Measurements from ENCODE around the gene DLGAP1. TPM values are rescaled to one million over a fixed set of nuclear protein-coding genes. Genes with fewer than 3 reads are reported as not detected.

DLGAP1 gene
- total and polyA plus RNA-seq, 2 donors (not counting 1 experiment from before 2014, with no cell fraction given): 0.07 to 0.61 TPM

- Mint-ChIP-seq H3K27ac (peak overlapping the region; percentile 4), H3K4me1 (peaks cover 48% of the 10 kb centered on the region), H3K4me3 (peak overlapping the region; percentile 58), H3K27me3 (peaks cover 17% of the 10 kb centered on the region), H3K9me3 (ENCODE audit: insufficient read depth) (no peaks in the 10 kb centered on the region)
- H3K4me2 ChIP-seq (replicated peaks; ENCODE audit: low read depth, low read length, poor library complexity, severe bottlenecking): peak overlapping the region; percentile 44
- ATAC-seq (ENCODE audit: low read depth) (peak; percentile 45), DNase-seq (peak; percentile 70)
- ChIA-PET POLR2A (interaction anchor here (0.9 kb wide), 1 partner anchor 48 kb away, joined by 4 read pairs; no protein-coding TSS in a partner anchor), CTCF (interaction anchor here (0.6 to 1.7 kb wide), 6 partner anchors 10 to 98 kb away, joined by 3 to 9 read pairs (median 4); no protein-coding TSS in a partner anchor)
- H3K9ac ChIP-seq (ENCODE audit: low read length): no peak overlapping the region
- no peaks in the 10 kb centered on the region for H4K20me1 ChIP-seq (ENCODE audit: control insufficient read depth, insufficient read depth, low read length, poor library complexity, severe bottlenecking)
- WGBS (ENCODE audit: insufficient coverage): no CpG with 5 or more reads among the region's 7 CpGs
- H3K36me3 ChIP-seq (replicated peaks in 1 of 2; ENCODE audit: control extremely low read depth in 1 of 2, control insufficient read depth in 1 of 2, extremely low read depth in 1 of 2, insufficient read depth in 2 of 2, low read length in 1 of 2): no peaks in the 10 kb centered on the region
- no peak overlapping the region for H2AFZ ChIP-seq (ENCODE audit: insufficient read depth, low read depth, low read length, poor library complexity, severe bottlenecking)
- H3K9me3 ChIP-seq (ENCODE audit: control extremely low read depth in 1 of 3, control insufficient read depth in 2 of 3, insufficient read depth in 1 of 3, low read length in 2 of 3): no peaks in the 10 kb centered on the region
- peaks cover 23 to 37% of the 10 kb centered on the region in 2 donors for H3K4me1 ChIP-seq (ENCODE audit: control insufficient read depth in 2 of 2, insufficient read depth in 2 of 2, low read length in 2 of 2)
- TF ChIP-seq CTCF (IDR thresholded peaks at IDR 0.05): no peak
- TF ChIP-seq EZH2 (IDR thresholded peaks at IDR 0.05; ENCODE audit: borderline replicate concordance, insufficient read depth, low read depth, low read length, poor library complexity, severe bottlenecking): no peak
- H3K27ac ChIP-seq (ENCODE audit: low read length in 2 of 2): no peak overlapping the region
- H3K79me2 ChIP-seq (ENCODE audit: control insufficient read depth, insufficient read depth, low read length): no peaks in the 10 kb centered on the region
- peaks cover 0 to 23% (median 15%) of the 10 kb centered on the region in 4 experiments for H3K27me3 ChIP-seq (replicated peaks in 1 of 4; ENCODE audit: control extremely low read depth in 1 of 4, control insufficient read depth in 3 of 4, insufficient read depth in 4 of 4, low read length in 3 of 4)
- intact Hi-C loops (cut with micrococcal nuclease): loop anchor here (2.0 kb wide), 1 partner anchor 91 kb away; no protein-coding TSS in a partner anchor
- peak overlapping the region in 1 of 5 experiments; percentile 20 for H3K4me3 ChIP-seq (ENCODE audit: control extremely low read depth in 1 of 5, extremely low read depth in 1 of 5, insufficient read depth in 1 of 5, low read depth in 2 of 5, low read length in 4 of 5)
Measured at GRCh38 chr18:3495691-3496430, 959.2 kb downstream of the DLGAP1 start.

- no peak overlapping the region for H3K27ac ChIP-seq (ENCODE audit: low read length in 2 of 2)
- no peaks in the 10 kb centered on the region for H4K20me1 ChIP-seq (ENCODE audit: control insufficient read depth, insufficient read depth, low read length, poor library complexity, severe bottlenecking)
- H3K9me3 ChIP-seq (ENCODE audit: control extremely low read depth in 1 of 3, control insufficient read depth in 2 of 3, insufficient read depth in 1 of 3, low read length in 2 of 3): no peaks in the 10 kb centered on the region
- no peak overlapping the region for H3K4me3 ChIP-seq (ENCODE audit: control extremely low read depth in 1 of 5, extremely low read depth in 1 of 5, insufficient read depth in 1 of 5, low read depth in 2 of 5, low read length in 4 of 5)
- POLR2A ChIA-PET: interaction anchor here (1.2 to 1.4 kb wide), 2 partner anchors 45 to 46 kb away, joined by 3 to 4 read pairs; partner anchors contain the start of gene TGIF1
- H3K4me1 Mint-ChIP-seq: peaks cover 44% of the 10 kb centered on the region
- no peaks in the 10 kb centered on the region for H3K9me3 Mint-ChIP-seq (ENCODE audit: insufficient read depth)
- no peak for ATAC-seq (ENCODE audit: low read depth)
- peaks cover 18 to 31% of the 10 kb centered on the region in 2 donors for H3K4me1 ChIP-seq (ENCODE audit: control insufficient read depth in 2 of 2, insufficient read depth in 2 of 2, low read length in 2 of 2)
- H3K9ac ChIP-seq (ENCODE audit: low read length): no peak overlapping the region
- TF ChIP-seq CTCF (IDR thresholded peaks at IDR 0.05) (no peak), EZH2 (IDR thresholded peaks at IDR 0.05; ENCODE audit: borderline replicate concordance, insufficient read depth, low read depth, low read length, poor library complexity, severe bottlenecking) (no peak)
- intact Hi-C loops (cut with micrococcal nuclease): loop anchor here (2.0 to 5.0 kb wide), 2 partner anchors 42 to 92 kb away; partner anchors contain the start of gene TGIF1
- H3K36me3 ChIP-seq (replicated peaks in 1 of 2; ENCODE audit: control extremely low read depth in 1 of 2, control insufficient read depth in 1 of 2, extremely low read depth in 1 of 2, insufficient read depth in 2 of 2, low read length in 1 of 2): no peaks in the 10 kb centered on the region
- 77% methylated on average over 3 of the region's 5 CpGs for WGBS (ENCODE audit: insufficient coverage)
- H3K4me2 ChIP-seq (replicated peaks; ENCODE audit: low read depth, low read length, poor library complexity, severe bottlenecking): no peak overlapping the region
- no peaks in the 10 kb centered on the region for H3K79me2 ChIP-seq (ENCODE audit: control insufficient read depth, insufficient read depth, low read length)
- no peak overlapping the region for H2AFZ ChIP-seq (ENCODE audit: insufficient read depth, low read depth, low read length, poor library complexity, severe bottlenecking)
- H3K27me3 Mint-ChIP-seq: peaks cover 11% of the 10 kb centered on the region
- H3K27ac Mint-ChIP-seq: peak overlapping the region; percentile 51
- CTCF ChIA-PET: interaction anchor here (1.1 to 2.7 kb wide), 5 partner anchors 13 to 100 kb away, joined by 4 to 21 read pairs (median 9); no protein-coding TSS in a partner anchor
- DNase-seq: no peak
- H3K27me3 ChIP-seq (replicated peaks in 1 of 4; ENCODE audit: control extremely low read depth in 1 of 4, control insufficient read depth in 3 of 4, insufficient read depth in 4 of 4, low read length in 3 of 4): peaks cover 0 to 12% (median 4%) of the 10 kb centered on the region in 4 experiments
- H3K4me3 Mint-ChIP-seq: peak overlapping the region; percentile 56
Measured at GRCh38 chr18:3494569-3494968, 960.5 kb downstream of the DLGAP1 start.
